Endothelial cell of umbilical vein (primary cell): ENCODE data around the gene CD99L2. TPM values are rescaled to one million over a fixed set of nuclear protein-coding genes. Genes with fewer than 3 reads are reported as not detected.

ENCODE experiments used
- BruUV-seq: library from RNA; stranded (reverse); fragments of 400-500 nt; replicated peaks from 2 replicates; lab custom pipeline; 2021; lab: Mats Ljungman, UMichigan
- CTCF ChIA-PET: fragments of 300-600, 350-600 bp; sonication (Branson Sonifier 250); formaldehyde crosslinking; loops from one replicate; lab custom pipeline; 2021; ENCODE audit warnings: antibody characterized with exemption, inconsistent platforms; lab: Charles Lee
- POLR2A ChIA-PET: fragments of 300-600, 350-600 bp; sonication (Branson Sonifier 250); formaldehyde crosslinking; loops from one replicate; lab custom pipeline; 2021; ENCODE audit warnings: antibody characterized with exemption, inconsistent platforms; lab: Charles Lee
- DNase-seq: peaks from one replicate; pipeline ENCODE4 v3.0.0-alpha.2; 2011; ENCODE audit warnings: low read depth, low spot score
- FAIRE-seq: peaks from 2 replicates; lab custom pipeline; 2011; peaks lifted over from hg19 to GRCh38; lab: Jason Lieb, UNC
- H2AFZ ChIP-seq: 2 replicates; pipeline ENCODE4 v1.6.0; 2012; ENCODE audit warnings: low read depth, low read length, control low read depth, inconsistent platforms
- H3K27ac ChIP-seq: 2 replicates; pipeline ENCODE4 v1.5.1; 2011; ENCODE audit warnings: low read depth, mild to moderate bottlenecking, control low read depth, low read length, moderate library complexity; ENCODE audit not compliant: insufficient read depth
- H3K27me3 ChIP-seq, 2 experiments: 2 replicates each; pipeline versions ENCODE4 v1.6.0 to v1.6.1; 2011; ENCODE audit warnings: low read length in 2 of 2, mixed read lengths in 1 of 2; ENCODE audit not compliant: control insufficient read depth in 2 of 2, insufficient read depth in 2 of 2
- H3K36me3 ChIP-seq, 2 experiments: 2 replicates in 1 of 2; 3 replicates in 1 of 2; pipeline ENCODE4 v1.5.1; 2011; ENCODE audit warnings: low read length in 2 of 2, mild to moderate bottlenecking in 1 of 2, moderate library complexity in 1 of 2; ENCODE audit not compliant: control insufficient read depth in 2 of 2, insufficient read depth in 2 of 2; ENCODE audit errors: extremely low read depth in 1 of 2
- H3K4me1 ChIP-seq: 3 replicates; pipeline ENCODE4 v1.5.1; 2011; ENCODE audit warnings: mild to moderate bottlenecking, low read length; ENCODE audit not compliant: control insufficient read depth, insufficient read depth; ENCODE audit errors: extremely low read depth
- H3K4me2 ChIP-seq: 2 replicates; pipeline ENCODE4 v1.6.1; 2011; ENCODE audit warnings: low read length, control low read depth, mixed read lengths; ENCODE audit not compliant: insufficient read depth
- H3K4me3 ChIP-seq, 3 experiments: fragments of 200-600 bp in 1 of 3; sonication (generic), shearing (Covaris generic) in 1 of 3; replicated peaks in 1 of 3; 2 replicates each; pipeline ENCODE4 v1.5.1; 2011 to 2016; ENCODE audit warnings: control low read depth in 3 of 3, low read length in 3 of 3, mild to moderate bottlenecking in 2 of 3, inconsistent platforms in 1 of 3, low read depth in 1 of 3, moderate library complexity in 1 of 3; ENCODE audit not compliant: insufficient read depth in 1 of 3
- H3K79me2 ChIP-seq: 2 replicates; pipeline ENCODE4 v1.6.0; 2012; ENCODE audit warnings: low read length, inconsistent platforms; ENCODE audit not compliant: control insufficient read depth, insufficient read depth
- H3K9ac ChIP-seq: replicated peaks from 2 replicates; pipeline ENCODE3; 2011; ENCODE audit warnings: low read length, control low read depth; ENCODE audit not compliant: insufficient read depth; ENCODE audit errors: extremely low read depth
- H3K9me1 ChIP-seq: replicated peaks from 3 replicates; pipeline ENCODE4 v1.6.0; 2011; ENCODE audit warnings: mild to moderate bottlenecking, low read length; ENCODE audit not compliant: control insufficient read depth, insufficient read depth; ENCODE audit errors: extremely low read depth
- H3K9me3 ChIP-seq: replicated peaks from 2 replicates; pipeline ENCODE4 v1.5.1; 2012; ENCODE audit warnings: low read length, inconsistent platforms; ENCODE audit not compliant: control insufficient read depth, insufficient read depth
- H4K20me1 ChIP-seq: replicated peaks from 2 replicates; pipeline ENCODE3; 2011; ENCODE audit warnings: mild to moderate bottlenecking, low read length; ENCODE audit not compliant: control insufficient read depth, insufficient read depth; ENCODE audit errors: extremely low read depth
- CTCF ChIP-seq, 2 donors: IDR thresholded peaks; 1 replicate in 1 of 2; 2 replicates in 1 of 2; pipeline ENCODE4 v1.5.1; 2011; ENCODE audit warnings: low read length in 2 of 2, mild to moderate bottlenecking in 2 of 2, moderate library complexity in 2 of 2, control low read depth in 1 of 2, inconsistent platforms in 1 of 2, low read depth in 1 of 2; ENCODE audit not compliant: insufficient read depth in 1 of 2; ENCODE audit errors: extremely low read depth in 1 of 2
- EZH2 ChIP-seq: IDR thresholded peaks from 2 replicates; pipeline ENCODE4 v1.6.1; 2012; ENCODE audit warnings: borderline replicate concordance, low read depth, mild to moderate bottlenecking, moderate library complexity, low read length, inconsistent platforms; ENCODE audit not compliant: severe bottlenecking
- FOS ChIP-seq: IDR thresholded peaks from 2 replicates; pipeline ENCODE4 v1.6.1; 2011; ENCODE audit warnings: mild to moderate bottlenecking, low read length, moderate library complexity, borderline replicate concordance; ENCODE audit not compliant: insufficient read depth
- GATA2 ChIP-seq: IDR thresholded peaks from 2 replicates; pipeline ENCODE4 v1.7.0; 2011; ENCODE audit warnings: low read depth, mild to moderate bottlenecking, moderate library complexity, mixed read lengths, low read length; ENCODE audit not compliant: insufficient read length, insufficient read depth
- POLR2A ChIP-seq: IDR thresholded peaks from 2 replicates; pipeline ENCODE4 v1.6.1; 2012; ENCODE audit warnings: low read depth, mild to moderate bottlenecking, control low read depth, low read length
- POLR2AphosphoS5 ChIP-seq: IDR thresholded peaks from 2 replicates; pipeline ENCODE4 v1.6.1; 2012; ENCODE audit warnings: low read depth, mild to moderate bottlenecking, control low read depth, low read length, moderate library complexity; ENCODE audit not compliant: insufficient read depth
- dilution Hi-C: fragments of 300-500 bp; cut with MboI; formaldehyde crosslinking; loops from one replicate; pipeline ENCODE4 v1.15.0; 2019; ENCODE audit warnings: low sequenced_read_pairs; ENCODE audit not compliant: extremely low pct_ligation_motif_present
- intact Hi-C: fragments of 100-400 bp; cut with micrococcal nuclease; formaldehyde crosslinking; loops from one replicate; pipeline ENCODE4 v1.10.0; 2022
- polyA plus RNA-seq, 4 experiments: library from polyadenylated mRNA; depleted of rRNA in 3 of 4; stranded (reverse) in 3 of 4; unstranded in 1 of 4; fragments of >200 nt; gene quantifications; 2 replicates each; pipeline versions ENCODE4 v1.2.1 to v1.2.3, GENCODE V29; 2011 to 2012; ENCODE audit warnings: missing spikeins in 1 of 4
- total RNA-seq: library from RNA; stranded (reverse); gene quantifications from 2 replicates; pipeline ENCODE4 v1.2.3, GENCODE V29; 2021

The CD99L2 gene
- total and polyA plus RNA-seq, 2 donors (not counting 3 experiments of a cell fraction or from before 2014, with no cell fraction given), result 33.2 to 43.4 TPM

GRCh38 chrX:150790021-150790420 lies 108.4 kb downstream of the CD99L2 start:
- intact Hi-C loops (no loop called here), dilution Hi-C loops (no loop called here)
- Histone ChIP-seq H3K9ac (no peak overlapping the region), H3K4me3 (no peak overlapping the region), H3K27ac (no peak overlapping the region), H3K27me3 (no peaks in the 10 kb centered on the region), H3K4me2 (no peak overlapping the region), H2AFZ (no peak overlapping the region), H3K36me3 (no peaks in the 10 kb centered on the region), H3K9me3 (no peaks in the 10 kb centered on the region), H4K20me1 (no peaks in the 10 kb centered on the region), H3K9me1 (no peaks in the 10 kb centered on the region), H3K79me2 (no peaks in the 10 kb centered on the region), H3K4me1 (no peaks in the 10 kb centered on the region)
- POLR2A ChIA-PET, result no interaction called here
- TF ChIP-seq FOS (no peak), EZH2 (no peak), POLR2A (no peak), CTCF (IDR thresholded peaks at IDR 0.05; ENCODE audit: extremely low read depth in 1 of 2, insufficient read depth in 1 of 2, low read depth in 1 of 2, low read length in 2 of 2) (no peak), POLR2AphosphoS5 (no peak), GATA2 (no peak)
- CTCF ChIA-PET, result no interaction called here
- no peak for FAIRE-seq
- DNase-seq, result no peak
- BruUV-seq, result no TSS peak

GRCh38 chrX:150781677-150782076 lies 116.8 kb downstream of the CD99L2 start:
- Histone ChIP-seq H3K9ac (no peak overlapping the region), H3K9me3 (no peaks in the 10 kb centered on the region), H2AFZ (no peak overlapping the region), H3K4me3 (no peak overlapping the region), H3K79me2 (no peaks in the 10 kb centered on the region), H3K9me1 (no peaks in the 10 kb centered on the region), H3K36me3 (no peaks in the 10 kb centered on the region), H3K27ac (no peak overlapping the region), H3K27me3 (no peaks in the 10 kb centered on the region), H3K4me2 (no peak overlapping the region), H3K4me1 (no peaks in the 10 kb centered on the region), H4K20me1 (no peaks in the 10 kb centered on the region)
- ChIA-PET POLR2A (no interaction called here), CTCF (interaction anchor here (2.4 kb wide), 1 partner anchor 10 kb away, joined by 12 read pairs; no protein-coding TSS in a partner anchor)
- TF ChIP-seq POLR2A, result no peak
- dilution Hi-C loops, result no loop called here
- no TSS peak for BruUV-seq
- DNase-seq, result no peak
- no peak for FAIRE-seq
- intact Hi-C loops, result no loop called here
